CMK (cell line): ENCODE measurements around the gene NRN1L.
A peak's percentile ranks its signal among the peaks of the same experiment; 100 is the strongest.
"Not testable (repeated sequence)": the region's sequence is repeated elsewhere in the genome, so short reads cannot be mapped to it uniquely, and the experiment has no call there.

Experiments
- DNase-seq: peaks from one replicate; pipeline ENCODE4 v3.0.0-alpha.2; 2010; ENCODE audit warnings: low read depth

The NRN1L gene

DNA sequence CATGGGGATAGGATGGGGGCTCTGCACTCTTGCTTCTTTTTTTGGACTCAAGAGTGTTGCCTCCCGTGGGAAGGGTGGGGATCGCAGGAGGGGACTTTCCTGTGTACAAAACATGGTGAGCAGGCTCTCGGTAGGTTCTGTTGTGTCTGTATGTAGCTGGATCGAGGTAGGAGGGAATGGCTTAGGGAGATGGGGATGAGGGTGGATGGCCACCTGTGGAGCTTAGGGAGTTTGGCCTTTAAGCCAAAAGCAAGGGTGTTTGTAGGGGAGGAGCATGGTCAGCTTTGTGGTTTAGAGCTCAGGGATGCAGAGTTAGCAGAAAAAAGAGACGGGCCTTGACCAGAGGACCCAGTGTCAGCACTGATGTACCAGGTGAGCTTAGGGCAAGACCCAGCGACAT lies 22.8 kb upstream of the NRN1L start:
- no peak for DNase-seq

DNA sequence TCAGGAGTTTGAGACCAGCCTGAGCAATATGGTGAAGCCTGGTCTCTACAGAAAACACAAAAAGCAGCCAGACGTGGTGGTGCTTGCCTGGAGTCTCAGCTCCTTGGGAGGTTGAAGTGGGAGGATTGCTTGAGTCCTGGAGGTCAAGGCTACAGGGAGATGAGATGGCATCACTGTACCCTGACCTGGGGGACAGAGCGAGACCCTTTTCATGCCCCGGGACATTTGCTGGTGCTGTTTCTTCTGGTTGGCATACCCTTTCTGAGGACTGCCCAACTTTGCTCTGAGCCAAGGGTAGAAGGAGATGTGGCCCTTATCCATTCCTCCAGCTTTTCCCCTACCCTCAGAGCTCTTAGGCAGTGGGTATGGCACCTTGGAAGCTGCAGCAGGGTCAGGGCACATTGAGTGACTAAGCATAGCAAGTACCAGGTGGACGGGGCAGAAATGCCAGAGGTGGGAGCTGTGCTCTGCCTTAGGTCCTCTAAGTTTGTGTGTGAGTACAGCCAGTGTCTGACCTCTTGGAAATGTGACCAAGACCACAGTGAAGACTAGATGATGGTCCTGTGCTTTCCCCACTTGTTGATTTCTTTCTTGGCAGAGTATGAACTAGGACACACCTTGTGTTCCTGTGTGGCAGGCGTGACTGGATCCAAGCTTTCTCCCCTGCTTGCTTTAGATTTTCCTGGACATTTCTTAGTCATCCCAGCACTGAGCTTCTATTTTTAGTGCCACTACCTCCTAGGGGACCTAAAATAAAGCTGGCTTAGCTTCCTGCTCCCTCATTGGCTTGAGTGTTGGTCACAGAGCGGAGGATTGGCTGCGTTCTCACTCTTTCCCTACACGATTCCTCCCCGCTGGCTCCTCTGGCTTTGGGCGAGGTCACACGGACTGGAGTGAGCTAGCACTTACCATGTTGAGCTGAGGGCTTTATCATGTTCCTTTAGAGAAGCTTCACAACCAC lies 21.8 kb upstream of the NRN1L start:
- no peak for DNase-seq

GRCh38 chr16:67864044-67864443 lies 20.6 kb upstream of the NRN1L start:
- not testable (repeated sequence) for DNase-seq

- no peak for DNase-seq
Measured at GRCh38 chr16:67864594-67864993, 20.1 kb upstream of the NRN1L start.

DNA sequence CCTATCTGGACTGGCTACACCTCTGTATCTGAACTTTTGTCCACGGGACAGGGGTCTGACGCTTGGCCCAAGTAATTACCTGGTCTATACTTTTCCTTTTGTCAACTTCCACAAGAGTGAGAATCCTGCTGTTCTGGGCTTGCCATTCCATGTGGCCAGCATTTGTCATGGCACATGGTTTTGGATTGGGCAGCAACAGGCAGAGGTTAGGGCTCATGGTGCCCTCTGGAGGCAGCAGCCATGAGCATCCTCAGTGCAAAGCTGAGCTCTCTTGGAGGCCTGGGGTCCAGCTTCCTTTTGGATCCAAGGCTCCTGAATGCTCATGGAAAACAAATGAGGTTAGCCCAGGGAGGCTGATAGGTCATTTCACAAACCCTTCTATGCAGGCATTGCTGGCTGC lies 19.4 kb upstream of the NRN1L start:
- DNase-seq: no peak

- no peak for DNase-seq
Measured at GRCh38 chr16:67868290-67868689, 16.4 kb upstream of the NRN1L start.

DNA sequence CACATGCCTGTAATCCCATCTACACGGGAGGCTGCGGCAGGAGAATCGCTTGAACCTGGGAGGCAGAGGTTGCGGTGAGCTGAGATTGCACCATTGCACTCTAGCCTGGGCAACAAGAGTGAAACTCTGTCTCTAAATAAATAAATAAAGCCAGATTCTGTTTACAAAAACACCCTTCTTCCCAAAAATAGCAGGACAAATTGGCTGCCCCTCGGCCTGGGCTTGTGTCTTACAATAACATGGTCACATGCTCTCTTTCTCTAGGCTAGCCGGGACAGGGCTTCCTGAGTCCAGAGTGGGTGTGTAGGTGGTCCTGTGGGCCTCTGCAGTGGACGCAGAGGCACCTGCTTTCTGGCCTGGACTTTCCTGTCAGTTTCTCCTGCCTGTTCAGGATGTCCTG lies 15.0 kb upstream of the NRN1L start:
- DNase-seq: no peak

DNA sequence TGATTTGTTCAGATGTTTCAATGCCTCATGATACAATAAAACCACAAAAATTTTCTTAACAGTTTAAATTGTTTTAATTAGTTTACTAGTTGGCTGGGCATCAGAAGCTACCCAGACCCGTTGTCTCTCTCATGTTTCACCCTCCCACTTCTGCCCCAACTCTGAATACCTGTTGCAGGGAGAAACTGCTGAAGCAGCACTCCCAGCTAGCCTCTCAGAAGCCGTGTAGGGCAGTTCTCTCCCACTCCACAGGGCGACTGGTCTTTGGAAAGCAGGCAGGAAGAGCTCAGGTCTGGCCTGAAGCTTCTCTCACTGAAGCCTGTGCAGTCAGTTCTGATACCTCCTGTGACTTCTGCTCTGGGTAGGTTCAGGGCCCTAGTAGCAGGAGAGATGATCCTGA lies 13.4 kb upstream of the NRN1L start:
- no peak for DNase-seq

DNA sequence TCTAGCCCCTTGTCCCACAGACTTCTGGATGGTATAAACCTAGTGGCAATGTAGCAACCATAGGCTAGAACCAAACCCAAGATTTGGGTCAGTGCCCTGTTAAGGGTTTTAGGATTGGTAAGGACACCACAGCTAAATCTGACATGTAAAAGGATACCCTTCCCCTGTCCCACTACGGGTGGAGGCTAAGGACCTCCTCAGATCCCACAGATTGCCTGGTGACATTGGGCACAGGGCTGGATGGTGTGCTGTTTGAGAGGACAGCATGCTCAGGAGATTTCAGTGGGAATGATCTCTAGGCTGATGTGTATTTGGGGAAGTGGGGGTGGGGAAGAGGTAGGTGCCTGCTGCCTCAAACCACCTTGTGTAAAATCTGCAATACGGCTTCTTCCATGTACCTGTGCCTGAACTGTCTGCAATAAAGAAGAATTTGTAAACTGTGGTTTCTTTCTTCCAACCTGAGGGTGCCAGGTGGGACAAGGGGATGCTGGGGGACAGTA lies 12.5 kb upstream of the NRN1L start:
- no peak for DNase-seq

GRCh38 chr16:67872631-67873434 lies 11.9 kb upstream of the NRN1L start, which contains the start of gene EDC4:
EDC4 (plus strand) TSS chr16:67873052; CDS start chr16:67873262, 210 bp downstream.
- peak; percentile 74 for DNase-seq

GRCh38 chr16:67873435-67874370 lies 11.0 kb upstream of the NRN1L start:
- no peak for DNase-seq

GRCh38 chr16:67874372-67874771 lies 10.3 kb upstream of the NRN1L start:
- no peak for DNase-seq

DNA sequence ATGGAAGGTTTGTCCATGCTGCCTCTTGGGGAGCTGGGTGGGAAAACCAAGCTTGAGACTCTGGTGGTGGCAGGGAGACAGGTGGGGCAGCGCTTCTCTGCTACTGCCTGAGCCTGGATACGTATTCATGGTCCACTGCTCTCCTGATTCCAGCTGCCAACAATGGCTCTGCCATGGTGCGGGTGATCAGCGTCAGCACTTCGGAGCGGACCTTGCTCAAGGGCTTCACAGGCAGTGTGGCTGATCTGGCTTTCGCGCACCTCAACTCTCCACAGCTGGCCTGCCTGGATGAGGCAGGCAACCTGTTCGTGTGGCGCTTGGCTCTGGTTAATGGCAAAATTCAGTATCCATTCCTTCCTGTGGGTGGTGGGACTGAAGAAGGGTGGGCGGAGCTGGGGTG lies 7.6 kb upstream of the NRN1L start:
- DNase-seq: no peak

GRCh38 chr16:67878232-67878631 lies 6.5 kb upstream of the NRN1L start:
- no peak for DNase-seq

- DNase-seq: no peak
Measured at GRCh38 chr16:67878846-67879245, 5.8 kb upstream of the NRN1L start.

DNA sequence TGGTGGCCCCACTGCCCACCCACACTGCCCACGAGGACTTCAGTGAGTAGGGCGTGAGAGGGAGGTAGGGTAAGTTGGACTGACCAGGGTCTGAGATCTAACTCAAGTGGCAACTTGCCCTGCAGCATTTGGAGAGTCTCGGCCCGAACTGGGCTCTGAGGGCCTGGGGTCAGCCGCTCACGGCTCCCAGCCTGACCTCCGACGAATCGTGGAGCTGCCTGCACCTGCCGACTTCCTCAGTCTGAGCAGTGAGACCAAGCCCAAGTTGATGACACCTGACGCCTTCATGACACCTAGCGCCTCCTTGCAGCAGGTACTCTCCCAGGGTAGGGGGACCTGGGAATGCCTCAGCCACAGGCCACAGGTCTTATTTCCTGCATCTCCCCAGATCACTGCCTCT lies 5.2 kb upstream of the NRN1L start:
- DNase-seq: no peak

DNA sequence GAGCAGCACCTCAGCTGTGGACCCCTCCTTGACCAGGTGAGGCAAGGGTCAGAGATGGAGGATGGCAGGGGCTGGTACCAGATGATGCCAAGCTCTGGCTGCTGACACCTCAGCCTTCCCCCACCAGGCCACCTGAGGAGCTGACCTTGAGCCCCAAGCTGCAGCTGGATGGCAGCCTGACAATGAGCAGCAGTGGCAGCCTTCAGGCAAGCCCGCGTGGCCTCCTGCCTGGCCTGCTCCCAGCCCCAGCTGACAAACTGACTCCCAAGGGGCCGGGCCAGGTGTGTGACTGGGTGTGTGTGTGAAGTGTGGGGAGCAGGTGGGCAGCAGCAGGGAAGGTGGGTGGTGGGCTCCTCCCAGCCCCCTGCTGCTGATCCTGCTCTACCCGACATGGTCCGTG lies 4.7 kb upstream of the NRN1L start:
- DNase-seq: no peak

- DNase-seq: no peak
Measured at GRCh38 chr16:67880584-67880983, 4.1 kb upstream of the NRN1L start.

- no peak for DNase-seq
Measured at GRCh38 chr16:67881621-67882161, 3.0 kb upstream of the NRN1L start.

DNA sequence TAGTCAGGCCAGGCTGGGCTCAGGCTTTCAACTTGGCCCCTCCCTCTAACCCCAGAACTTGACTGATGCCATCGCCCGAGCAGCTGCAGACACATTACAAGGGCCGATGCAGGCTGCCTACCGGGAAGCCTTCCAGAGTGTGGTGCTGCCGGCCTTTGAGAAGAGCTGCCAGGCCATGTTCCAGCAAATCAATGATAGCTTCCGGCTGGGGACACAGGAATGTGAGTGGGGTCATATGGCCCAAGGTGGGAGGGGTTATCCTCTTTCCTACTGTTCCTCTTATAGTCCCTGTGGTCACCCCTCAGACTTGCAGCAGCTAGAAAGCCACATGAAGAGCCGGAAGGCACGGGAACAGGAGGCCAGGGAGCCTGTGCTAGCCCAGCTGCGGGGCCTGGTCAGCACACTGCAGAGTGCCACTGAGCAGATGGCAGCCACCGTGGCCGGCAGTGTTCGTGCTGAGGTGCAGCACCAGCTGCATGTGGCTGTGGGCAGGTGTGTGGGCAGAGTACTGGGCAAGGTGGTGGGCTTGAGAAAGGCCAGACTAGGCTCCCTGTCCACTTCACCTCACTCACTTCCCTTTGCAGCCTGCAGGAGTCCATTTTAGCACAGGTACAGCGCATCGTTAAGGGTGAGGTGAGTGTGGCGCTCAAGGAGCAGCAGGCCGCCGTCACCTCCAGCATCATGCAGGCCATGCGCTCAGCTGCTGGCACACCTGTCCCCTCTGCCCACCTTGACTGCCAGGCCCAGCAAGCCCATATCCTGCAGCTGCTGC lies 2.1 kb upstream of the NRN1L start:
- no peak for DNase-seq
